ENCODE results near the gene DCAF6.

DNA sequence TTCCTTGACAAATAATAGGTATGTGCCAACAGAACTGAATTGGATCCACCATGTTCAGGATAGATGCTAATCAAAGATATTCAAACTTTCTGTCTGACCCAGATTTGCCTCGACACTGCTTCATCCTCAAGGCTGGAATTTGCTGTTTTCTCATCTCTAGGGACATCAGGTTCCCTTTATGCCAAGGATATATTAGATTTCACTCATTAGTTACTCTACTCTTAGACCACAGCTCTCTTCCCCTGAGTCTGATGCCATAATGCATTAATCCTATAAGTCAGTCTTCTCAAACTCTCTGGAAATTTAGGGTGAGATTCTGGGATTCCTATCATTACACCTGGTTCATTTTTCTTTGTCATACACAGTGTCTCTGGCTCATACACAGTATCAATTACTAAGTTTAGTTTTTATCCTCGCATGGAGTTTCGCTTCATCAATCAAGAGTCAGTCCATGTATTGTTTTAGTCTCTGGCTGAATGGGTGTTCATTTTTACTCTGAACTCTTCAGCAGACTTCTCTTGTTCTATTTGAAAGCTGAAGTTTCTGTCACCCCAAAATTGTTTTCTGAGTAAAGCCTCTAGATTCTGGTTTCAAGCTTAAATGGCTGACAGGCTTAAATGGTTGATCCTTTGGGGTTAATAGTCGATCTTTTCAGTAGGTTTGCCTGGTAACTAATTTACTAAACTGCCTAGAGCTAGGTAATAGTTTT, 9.3 kb upstream of the DCAF6 start:
- TF ChIP-seq POLR2AphosphoS5 (IDR thresholded peaks at IDR 0.05) = no peak
- no peak for TF ChIP-seq CTCF (IDR thresholded peaks at IDR 0.05)

All from prostate gland (tissue), 2 donors.